Osteoblast (primary cell): ENCODE measurements around the gene PRKAG3. TPM values are rescaled to one million over a fixed set of nuclear protein-coding genes. Genes with fewer than 3 reads are reported as not detected.
"Not testable (repeated sequence)": the region's sequence is repeated elsewhere in the genome, so short reads cannot be mapped to it uniquely, and the experiment has no call there.

Experiments used
- DNase-seq: peaks from one replicate; pipeline ENCODE4 v3.0.0; 2011; ENCODE audit warnings: low spot score, mixed read lengths; ENCODE audit not compliant: insufficient read length; ENCODE audit errors: missing footprints
- H2AFZ ChIP-seq: 2 replicates; pipeline ENCODE4 v1.6.0; 2011; ENCODE audit warnings: mild to moderate bottlenecking, low read length
- H3K27ac ChIP-seq: 2 replicates; pipeline ENCODE4 v1.5.1; 2011; ENCODE audit warnings: mild to moderate bottlenecking, low read depth, low read length, moderate library complexity
- H3K27me3 ChIP-seq: 2 replicates; pipeline ENCODE4 v1.6.0; 2012; ENCODE audit warnings: mild to moderate bottlenecking, control low read depth, inconsistent platforms, low read length, moderate library complexity; ENCODE audit not compliant: insufficient read depth
- H3K36me3 ChIP-seq: 2 replicates; pipeline ENCODE4 v1.5.1; 2011; ENCODE audit warnings: mild to moderate bottlenecking, low read length, control low read depth, moderate library complexity; ENCODE audit not compliant: insufficient read depth
- H3K4me1 ChIP-seq: 2 replicates; pipeline ENCODE4 v1.5.1; 2011; ENCODE audit warnings: mild to moderate bottlenecking, low read length, control low read depth, moderate library complexity; ENCODE audit not compliant: insufficient read depth
- H3K4me2 ChIP-seq: 2 replicates; pipeline ENCODE4 v1.6.0; 2011; ENCODE audit warnings: mild to moderate bottlenecking, low read length; ENCODE audit not compliant: insufficient read depth
- H3K4me3 ChIP-seq: fragments of 200-600 bp; sonication (generic); 3 replicates; pipeline ENCODE4 v1.5.1; 2012; ENCODE audit warnings: mild to moderate bottlenecking, low read length, inconsistent platforms; ENCODE audit not compliant: insufficient read depth
- H3K79me2 ChIP-seq: 2 replicates; pipeline ENCODE4 v1.6.0; 2012; ENCODE audit warnings: mild to moderate bottlenecking, low read length, control low read depth, inconsistent platforms; ENCODE audit not compliant: insufficient read depth
- H3K9me3 ChIP-seq: 2 replicates; pipeline ENCODE4 v1.5.1; 2011; ENCODE audit warnings: low read depth, low read length, control low read depth
- H4K20me1 ChIP-seq: 2 replicates; pipeline ENCODE4 v1.6.0; 2012; ENCODE audit warnings: mild to moderate bottlenecking, low read length, control low read depth; ENCODE audit not compliant: insufficient read depth
- CTCF ChIP-seq: IDR thresholded peaks from 2 replicates; pipeline ENCODE4 v1.5.1; 2011; ENCODE audit warnings: mild to moderate bottlenecking, low read depth, low read length, moderate library complexity; ENCODE audit errors: extremely low read depth
- total RNA-seq: library from RNA; depleted of rRNA; stranded (reverse); fragments of >200 nt; gene quantifications from 2 replicates; pipeline ENCODE4 v1.2.3, GENCODE V29; 2012

The PRKAG3 gene
- total RNA-seq, 1 donor: under 0.01 TPM

DNA sequence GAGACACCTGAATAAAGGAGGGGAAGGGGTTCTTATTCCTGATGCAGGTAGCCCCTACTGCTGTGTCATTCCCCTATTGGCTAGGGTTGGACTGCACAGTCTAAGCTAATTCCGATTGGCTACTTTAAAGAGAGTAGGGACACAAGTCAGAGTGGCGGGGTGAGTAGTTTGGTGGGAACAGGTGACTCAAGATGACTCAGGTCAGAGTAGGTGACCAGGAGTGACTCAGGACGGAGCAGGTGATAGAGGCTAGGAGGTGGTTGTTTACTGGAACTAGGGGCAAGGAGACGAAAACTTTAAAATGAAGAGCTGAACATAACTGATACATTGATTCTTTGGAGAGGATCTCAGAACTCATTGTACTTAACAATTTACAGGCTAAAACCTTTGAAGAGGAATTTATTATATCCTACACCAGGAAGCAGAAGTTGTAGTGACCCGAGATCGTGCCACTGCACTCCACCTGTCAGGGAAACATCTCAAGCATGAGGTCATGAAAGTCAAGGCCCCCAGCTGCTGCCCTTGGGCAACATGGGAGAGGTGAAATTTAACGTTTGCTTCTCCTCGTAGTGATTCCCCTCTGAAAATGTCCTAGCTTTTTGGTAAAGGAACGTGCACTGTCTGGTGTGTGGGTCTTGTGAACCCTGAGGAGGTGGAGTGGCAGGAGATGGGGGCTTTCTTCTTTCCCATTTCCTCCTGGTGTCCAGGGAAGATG, 54.2 kb downstream of the PRKAG3 start:
- no peak overlapping the region for H2AFZ ChIP-seq
- H3K79me2 ChIP-seq: no peaks in the 10 kb centered on the region
- no peak overlapping the region for H3K4me2 ChIP-seq
- no peak overlapping the region for H3K27ac ChIP-seq
- H3K27me3 ChIP-seq: peaks cover 2% of the 10 kb centered on the region
- H4K20me1 ChIP-seq: no peaks in the 10 kb centered on the region
- no peak for DNase-seq
- H3K36me3 ChIP-seq: no peaks in the 10 kb centered on the region
- peaks cover 9% of the 10 kb centered on the region for H3K4me1 ChIP-seq
- H3K9me3 ChIP-seq: no peaks in the 10 kb centered on the region
- H3K4me3 ChIP-seq: no peak overlapping the region
- no peak for TF ChIP-seq CTCF

- Histone ChIP-seq H3K27me3 (no peaks in the 10 kb centered on the region), H3K4me3 (no peak overlapping the region), H3K27ac (no peak overlapping the region), H3K9me3 (no peaks in the 10 kb centered on the region), H3K79me2 (no peaks in the 10 kb centered on the region), H4K20me1 (no peaks in the 10 kb centered on the region), H3K36me3 (no peaks in the 10 kb centered on the region), H2AFZ (no peak overlapping the region), H3K4me2 (no peak overlapping the region), H3K4me1 (peaks cover 7% of the 10 kb centered on the region)
- no peak for DNase-seq
- no peak for TF ChIP-seq CTCF
These were observed 55.1 kb downstream of the PRKAG3 start for GRCh38 chr2:218776488-218776887.

DNA sequence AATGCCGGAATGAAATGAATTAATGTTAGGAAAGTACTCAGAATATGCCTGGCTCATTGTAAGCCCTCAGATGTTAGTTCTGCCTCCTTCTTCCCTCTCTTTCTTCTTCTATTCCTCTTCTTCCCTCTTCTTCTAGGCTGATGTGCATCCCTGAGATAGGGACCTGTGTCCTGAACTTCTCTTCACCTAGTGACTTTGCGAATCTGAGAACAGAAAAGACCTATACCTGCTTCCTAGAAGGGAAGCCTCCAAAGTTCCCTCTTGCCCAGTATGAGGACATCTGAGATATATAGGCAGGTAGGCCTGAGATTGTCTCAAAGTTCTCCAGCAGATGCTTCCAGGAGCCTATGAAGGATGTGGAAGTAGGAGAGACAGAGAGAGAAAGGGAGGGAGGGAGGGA, 57.7 kb downstream of the PRKAG3 start:
- no peaks in the 10 kb centered on the region for H3K79me2 ChIP-seq

GRCh38 chr2:218772759-218773158, 58.8 kb downstream of the PRKAG3 start:
- H3K27me3 ChIP-seq, H4K20me1 ChIP-seq, H3K4me2 ChIP-seq, H3K9me3 ChIP-seq, H3K79me2 ChIP-seq, DNase-seq, H3K4me1 ChIP-seq, H3K27ac ChIP-seq, H3K36me3 ChIP-seq, H3K4me3 ChIP-seq, H2AFZ ChIP-seq: not testable (repeated sequence)

More for the DNA sequence above, 57.7 kb downstream of the PRKAG3 start:
- H3K27ac ChIP-seq: no peak overlapping the region
- DNase-seq: peak; percentile 67
- H3K4me1 ChIP-seq: no peaks in the 10 kb centered on the region
- H3K4me3 ChIP-seq: no peak overlapping the region
- H3K4me2 ChIP-seq: no peak overlapping the region
- H3K36me3 ChIP-seq: no peaks in the 10 kb centered on the region
- H3K27me3 ChIP-seq: no peaks in the 10 kb centered on the region
- H2AFZ ChIP-seq: no peak overlapping the region
- H4K20me1 ChIP-seq: no peaks in the 10 kb centered on the region
- no peak for TF ChIP-seq CTCF
- no peaks in the 10 kb centered on the region for H3K9me3 ChIP-seq

Other genes starting within 250 kb of the PRKAG3 start
- 2.5 and 4.4 TPM in 2 replicates for gene PLCD4, start 223.9 kb downstream of the PRKAG3 start, total RNA-seq
- gene ZNF142, start 172.2 kb downstream of the PRKAG3 start, total RNA-seq: 14.8 and 16.8 TPM in 2 replicates
- gene BCS1L, start 172.1 kb downstream of the PRKAG3 start, total RNA-seq: 16.6 and 21.2 TPM in 2 replicates
- 32.4 and 41.6 TPM in 2 replicates for gene RNF25, start 159.8 kb downstream of the PRKAG3 start, total RNA-seq
- gene STK36, start 159.7 kb downstream of the PRKAG3 start, total RNA-seq: 25.7 and 30.6 TPM in 2 replicates
- 13.0 and 15.6 TPM in 2 replicates for gene TTLL4, start 121.0 kb downstream of the PRKAG3 start, total RNA-seq
- gene CYP27A1, start 49.7 kb downstream of the PRKAG3 start, total RNA-seq: 21.2 and 25.0 TPM in 2 replicates
- gene WNT6, start 28.0 kb upstream of the PRKAG3 start, total RNA-seq: not detected in 2 replicates
- gene WNT10A, start 49.0 kb upstream of the PRKAG3 start, total RNA-seq: not detected in 2 replicates
- not detected in 2 replicates for gene CDK5R2, start 127.9 kb upstream of the PRKAG3 start, total RNA-seq
- gene FEV, start 153.4 kb upstream of the PRKAG3 start, total RNA-seq: not detected in 2 replicates
- not detected in 2 replicates for gene CRYBA2, start 161.6 kb upstream of the PRKAG3 start, total RNA-seq
- not detected in 2 replicates for gene CFAP65, start 209.7 kb upstream of the PRKAG3 start, total RNA-seq
- under 0.01 and 0.29 TPM in 2 replicates for gene IHH, start 229.1 kb upstream of the PRKAG3 start, total RNA-seq